A673 (cell line): Measurements from ENCODE around the gene UBE2E2.

ENCODE experiments used
- EZH2 ChIP-seq: fragments of 200-600 bp; sonication (generic); IDR thresholded peaks from 2 replicates; pipeline ENCODE4 v1.6.1; 2017; ENCODE audit warnings: borderline replicate concordance, low read depth, mild to moderate bottlenecking, mixed read lengths, antibody characterized with exemption, low read length; ENCODE audit not compliant: poor library complexity, severe bottlenecking
- TF ChIP-seq, protein P1 (sequence below): fragments of 300-800, 200-600 bp; sonication (generic); conservative IDR thresholded peaks from 2 replicates; pipeline ENCODE4 v1.5.1; 2017; ENCODE audit warnings: low read depth, mild to moderate bottlenecking, antibody characterized with exemption, low read length, moderate library complexity, mixed read lengths

DNA sequence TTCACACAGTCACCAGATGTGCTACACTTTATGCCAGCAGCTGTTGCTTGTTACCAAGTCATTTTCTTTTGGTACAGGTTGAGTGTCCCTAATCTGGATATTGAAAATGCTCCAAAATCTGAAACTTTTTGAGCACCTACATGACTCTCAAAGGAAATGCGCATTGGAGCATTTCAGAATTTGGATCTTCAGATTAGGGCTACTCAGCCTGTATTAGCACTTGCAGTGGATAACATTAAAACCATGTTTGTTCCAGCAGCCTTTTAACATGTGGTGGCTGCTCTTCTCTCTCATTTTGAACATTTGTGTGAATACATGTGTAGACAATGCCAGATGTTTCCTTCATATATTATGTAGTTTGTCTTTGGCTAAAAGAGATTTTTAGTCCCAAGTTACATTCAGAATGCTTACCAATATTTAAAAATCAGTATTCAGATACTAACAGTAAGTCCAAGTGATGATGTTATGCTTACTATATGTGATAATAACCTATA is 371.7 kb downstream of the UBE2E2 start:
- TF ChIP-seq, protein P1, sequence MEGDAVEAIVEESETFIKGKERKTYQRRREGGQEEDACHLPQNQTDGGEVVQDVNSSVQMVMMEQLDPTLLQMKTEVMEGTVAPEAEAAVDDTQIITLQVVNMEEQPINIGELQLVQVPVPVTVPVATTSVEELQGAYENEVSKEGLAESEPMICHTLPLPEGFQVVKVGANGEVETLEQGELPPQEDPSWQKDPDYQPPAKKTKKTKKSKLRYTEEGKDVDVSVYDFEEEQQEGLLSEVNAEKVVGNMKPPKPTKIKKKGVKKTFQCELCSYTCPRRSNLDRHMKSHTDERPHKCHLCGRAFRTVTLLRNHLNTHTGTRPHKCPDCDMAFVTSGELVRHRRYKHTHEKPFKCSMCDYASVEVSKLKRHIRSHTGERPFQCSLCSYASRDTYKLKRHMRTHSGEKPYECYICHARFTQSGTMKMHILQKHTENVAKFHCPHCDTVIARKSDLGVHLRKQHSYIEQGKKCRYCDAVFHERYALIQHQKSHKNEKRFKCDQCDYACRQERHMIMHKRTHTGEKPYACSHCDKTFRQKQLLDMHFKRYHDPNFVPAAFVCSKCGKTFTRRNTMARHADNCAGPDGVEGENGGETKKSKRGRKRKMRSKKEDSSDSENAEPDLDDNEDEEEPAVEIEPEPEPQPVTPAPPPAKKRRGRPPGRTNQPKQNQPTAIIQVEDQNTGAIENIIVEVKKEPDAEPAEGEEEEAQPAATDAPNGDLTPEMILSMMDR, result no peak
- TF ChIP-seq EZH2, result no peak
